Memory B cell (primary cell): Measurements from ENCODE around the gene COL24A1.
"Not testable (repeated sequence)": the region's sequence is repeated elsewhere in the genome, so short reads cannot be mapped to it uniquely, and the experiment has no call there.

Source experiments
- ATAC-seq: fragments of 150-1000 bp; cut with Tn5 transposase; 2 replicates; pipeline ENCODE4 v1.10.0; 2021; ENCODE audit warnings: low read depth, mild to moderate bottlenecking, moderate library complexity
- DNase-seq, 2 donors: peaks; one replicate each; pipeline ENCODE4 v3.0.0; 2022; ENCODE audit warnings: low spot score in 2 of 2
- H3K27ac Mint-ChIP-seq: one replicate; pipeline ENCODE4 v1.8.0; 2022; ENCODE audit warnings: mild to moderate bottlenecking, moderate library complexity, mixed read lengths
- H3K27me3 Mint-ChIP-seq: one replicate; pipeline ENCODE4 v1.8.0; 2022; ENCODE audit warnings: mixed read lengths
- H3K36me3 Mint-ChIP-seq: one replicate; pipeline ENCODE4 v1.8.0; 2022; ENCODE audit warnings: mild to moderate bottlenecking, mixed read lengths
- H3K4me1 Mint-ChIP-seq: one replicate; pipeline ENCODE4 v1.8.0; 2022; ENCODE audit warnings: mixed read lengths
- H3K4me3 Mint-ChIP-seq: one replicate; pipeline ENCODE4 v1.8.0; 2022; ENCODE audit warnings: mild to moderate bottlenecking, moderate library complexity, mixed read lengths
- H3K9me3 Mint-ChIP-seq: one replicate; pipeline ENCODE4 v1.8.0; 2022; ENCODE audit warnings: mixed read lengths

Gene COL24A1

GRCh38 chr1:86138746-86139145, 17.8 kb downstream of the COL24A1 start:
- Mint-ChIP-seq H3K27me3 (peaks cover 5% of the 10 kb centered on the region), H3K4me1 (no peaks in the 10 kb centered on the region), H3K9me3 (peaks cover 8% of the 10 kb centered on the region), H3K36me3 (no peaks in the 10 kb centered on the region), H3K4me3 (no peak overlapping the region), H3K27ac (no peak overlapping the region)
- DNase-seq (no peak), ATAC-seq (no peak)

- Mint-ChIP-seq H3K4me1 (no peaks in the 10 kb centered on the region), H3K36me3 (no peaks in the 10 kb centered on the region), H3K9me3 (peaks cover 8% of the 10 kb centered on the region), H3K27ac (no peak overlapping the region), H3K27me3 (peaks cover 5% of the 10 kb centered on the region), H3K4me3 (no peak overlapping the region)
- ATAC-seq (no peak), DNase-seq (no peak)
Measured at GRCh38 chr1:86137436-86137835, 19.1 kb downstream of the COL24A1 start.

GRCh38 chr1:86119214-86119764, 37.3 kb downstream of the COL24A1 start:
- Mint-ChIP-seq H3K27ac (no peak overlapping the region), H3K4me3 (no peak overlapping the region), H3K4me1 (no peaks in the 10 kb centered on the region), H3K36me3 (no peaks in the 10 kb centered on the region), H3K27me3 (no peaks in the 10 kb centered on the region), H3K9me3 (peaks cover 1% of the 10 kb centered on the region)
- no peak for ATAC-seq
- no peak for DNase-seq

- Mint-ChIP-seq H3K4me1 (no peaks in the 10 kb centered on the region), H3K9me3 (no peaks in the 10 kb centered on the region), H3K36me3 (no peaks in the 10 kb centered on the region), H3K27ac (no peak overlapping the region), H3K4me3 (no peak overlapping the region), H3K27me3 (no peaks in the 10 kb centered on the region)
- DNase-seq, result no peak
- ATAC-seq, result no peak
Measured at GRCh38 chr1:86114816-86115400, 41.7 kb downstream of the COL24A1 start.

- H3K27me3 Mint-ChIP-seq, result no peaks in the 10 kb centered on the region
- H3K4me1 Mint-ChIP-seq, result no peaks in the 10 kb centered on the region
- no peak overlapping the region for H3K4me3 Mint-ChIP-seq
- ATAC-seq (no peak), DNase-seq (no peak)
- H3K36me3 Mint-ChIP-seq, result no peaks in the 10 kb centered on the region
- H3K27ac Mint-ChIP-seq, result no peak overlapping the region
- no peaks in the 10 kb centered on the region for H3K9me3 Mint-ChIP-seq
Measured at GRCh38 chr1:86114236-86114635, 42.3 kb downstream of the COL24A1 start.

GRCh38 chr1:86111590-86111989, 45.0 kb downstream of the COL24A1 start:
- H3K27me3 Mint-ChIP-seq, H3K4me3 Mint-ChIP-seq, DNase-seq, H3K4me1 Mint-ChIP-seq, H3K9me3 Mint-ChIP-seq, H3K27ac Mint-ChIP-seq, H3K36me3 Mint-ChIP-seq, ATAC-seq: not testable (repeated sequence)

GRCh38 chr1:86110451-86111129, 46.0 kb downstream of the COL24A1 start:
- Mint-ChIP-seq H3K4me1 (no peaks in the 10 kb centered on the region), H3K4me3 (no peak overlapping the region), H3K9me3 (no peaks in the 10 kb centered on the region), H3K27me3 (no peaks in the 10 kb centered on the region), H3K36me3 (no peaks in the 10 kb centered on the region), H3K27ac (no peak overlapping the region)
- ATAC-seq (no peak), DNase-seq (no peak)

- Mint-ChIP-seq H3K27me3 (no peaks in the 10 kb centered on the region), H3K4me3 (no peak overlapping the region), H3K36me3 (no peaks in the 10 kb centered on the region), H3K9me3 (no peaks in the 10 kb centered on the region), H3K4me1 (no peaks in the 10 kb centered on the region), H3K27ac (no peak overlapping the region)
- DNase-seq (no peak), ATAC-seq (no peak)
Measured at GRCh38 chr1:86105533-86105866, 51.1 kb downstream of the COL24A1 start.

GRCh38 chr1:86104606-86105532, 51.7 kb downstream of the COL24A1 start:
- Mint-ChIP-seq H3K9me3 (no peaks in the 10 kb centered on the region), H3K27me3 (no peaks in the 10 kb centered on the region), H3K36me3 (no peaks in the 10 kb centered on the region), H3K27ac (no peak overlapping the region), H3K4me3 (no peak overlapping the region), H3K4me1 (no peaks in the 10 kb centered on the region)
- ATAC-seq (no peak), DNase-seq (no peak)

GRCh38 chr1:86101616-86102015, 55.0 kb downstream of the COL24A1 start:
- no peak for ATAC-seq
- Mint-ChIP-seq H3K27me3 (peaks cover 3% of the 10 kb centered on the region), H3K27ac (no peak overlapping the region), H3K36me3 (no peaks in the 10 kb centered on the region), H3K9me3 (peaks cover 1% of the 10 kb centered on the region), H3K4me3 (no peak overlapping the region), H3K4me1 (no peaks in the 10 kb centered on the region)
- no peak for DNase-seq

GRCh38 chr1:86100401-86100800, 56.2 kb downstream of the COL24A1 start:
- Mint-ChIP-seq H3K9me3 (peaks cover 1% of the 10 kb centered on the region), H3K4me1 (no peaks in the 10 kb centered on the region)

GRCh38 chr1:86089765-86090164, 66.8 kb downstream of the COL24A1 start:
- Mint-ChIP-seq H3K27ac (no peak overlapping the region), H3K27me3 (no peaks in the 10 kb centered on the region), H3K9me3 (peaks cover 2% of the 10 kb centered on the region), H3K36me3 (no peaks in the 10 kb centered on the region), H3K4me1 (peaks cover 3% of the 10 kb centered on the region), H3K4me3 (no peak overlapping the region)
- no peak for ATAC-seq
- no peak for DNase-seq

More at GRCh38 chr1:86100401-86100800, 56.2 kb downstream of the COL24A1 start:
- ATAC-seq, result no peak
- no peaks in the 10 kb centered on the region for H3K36me3 Mint-ChIP-seq
- no peak overlapping the region for H3K4me3 Mint-ChIP-seq
- H3K27me3 Mint-ChIP-seq, result peaks cover 3% of the 10 kb centered on the region
- DNase-seq, result no peak
- no peak overlapping the region for H3K27ac Mint-ChIP-seq

- H3K4me1 Mint-ChIP-seq, result peaks cover 3% of the 10 kb centered on the region
- H3K27me3 Mint-ChIP-seq, result no peaks in the 10 kb centered on the region
- DNase-seq (no peak), ATAC-seq (no peak)
- no peak overlapping the region for H3K4me3 Mint-ChIP-seq
- no peaks in the 10 kb centered on the region for H3K36me3 Mint-ChIP-seq
- no peaks in the 10 kb centered on the region for H3K9me3 Mint-ChIP-seq
- no peak overlapping the region for H3K27ac Mint-ChIP-seq
Measured at GRCh38 chr1:86085741-86086409, 70.7 kb downstream of the COL24A1 start.

- ATAC-seq, result no peak
- DNase-seq, result no peak
- Mint-ChIP-seq H3K4me3 (no peak overlapping the region), H3K27me3 (no peaks in the 10 kb centered on the region), H3K4me1 (peaks cover 3% of the 10 kb centered on the region), H3K36me3 (no peaks in the 10 kb centered on the region), H3K9me3 (peaks cover under 1% of the 10 kb centered on the region), H3K27ac (no peak overlapping the region)
Measured at GRCh38 chr1:86084998-86085397, 71.6 kb downstream of the COL24A1 start.
